HPDE6-E6E7 (cell line): ENCODE results near the gene KCNJ12.
"Not testable (repeated sequence)": the region's sequence is repeated elsewhere in the genome, so short reads cannot be mapped to it uniquely, and the experiment has no call there.

Experiments
- DNase-seq: peaks from one replicate; pipeline ENCODE4 v3.0.0; 2011; ENCODE audit warnings: missing footprints; ENCODE audit errors: extremely low spot score

Gene KCNJ12

GRCh38 chr17:21349358-21350050, 26.7 kb upstream of the KCNJ12 start:
- not testable (repeated sequence) for DNase-seq

GRCh38 chr17:21350495-21350894, 25.7 kb upstream of the KCNJ12 start:
- not testable (repeated sequence) for DNase-seq

- DNase-seq: no peak
Measured at GRCh38 chr17:21351366-21352065, 24.6 kb upstream of the KCNJ12 start.

- DNase-seq: no peak
Measured at GRCh38 chr17:21352221-21352980, 23.8 kb upstream of the KCNJ12 start.

- no peak for DNase-seq
Measured at GRCh38 chr17:21352981-21353265, 23.2 kb upstream of the KCNJ12 start.

- DNase-seq: no peak
Measured at GRCh38 chr17:21353326-21354010, 22.7 kb upstream of the KCNJ12 start.

GRCh38 chr17:21354796-21355385, 21.3 kb upstream of the KCNJ12 start:
- DNase-seq: no peak

- no peak for DNase-seq
Measured at GRCh38 chr17:21355586-21355985, 20.6 kb upstream of the KCNJ12 start.

GRCh38 chr17:21356537-21357127, 19.5 kb upstream of the KCNJ12 start:
- no peak for DNase-seq

GRCh38 chr17:21357281-21357680, 18.9 kb upstream of the KCNJ12 start:
- no peak for DNase-seq

GRCh38 chr17:21357696-21358656, 18.2 kb upstream of the KCNJ12 start:
- no peak for DNase-seq

- DNase-seq: no peak
Measured at GRCh38 chr17:21358682-21359482, 17.3 kb upstream of the KCNJ12 start.

- DNase-seq: no peak
Measured at GRCh38 chr17:21359483-21359840, 16.7 kb upstream of the KCNJ12 start.

- no peak for DNase-seq
Measured at GRCh38 chr17:21360048-21360447, 16.1 kb upstream of the KCNJ12 start.

GRCh38 chr17:21361020-21361809, 14.9 kb upstream of the KCNJ12 start:
- no peak for DNase-seq

GRCh38 chr17:21362331-21362931, 13.7 kb upstream of the KCNJ12 start:
- DNase-seq: no peak

GRCh38 chr17:21363776-21364642, 12.1 kb upstream of the KCNJ12 start:
- no peak for DNase-seq
